ENCODE measurements around the gene PRR35.

PRR35 gene

DNA sequence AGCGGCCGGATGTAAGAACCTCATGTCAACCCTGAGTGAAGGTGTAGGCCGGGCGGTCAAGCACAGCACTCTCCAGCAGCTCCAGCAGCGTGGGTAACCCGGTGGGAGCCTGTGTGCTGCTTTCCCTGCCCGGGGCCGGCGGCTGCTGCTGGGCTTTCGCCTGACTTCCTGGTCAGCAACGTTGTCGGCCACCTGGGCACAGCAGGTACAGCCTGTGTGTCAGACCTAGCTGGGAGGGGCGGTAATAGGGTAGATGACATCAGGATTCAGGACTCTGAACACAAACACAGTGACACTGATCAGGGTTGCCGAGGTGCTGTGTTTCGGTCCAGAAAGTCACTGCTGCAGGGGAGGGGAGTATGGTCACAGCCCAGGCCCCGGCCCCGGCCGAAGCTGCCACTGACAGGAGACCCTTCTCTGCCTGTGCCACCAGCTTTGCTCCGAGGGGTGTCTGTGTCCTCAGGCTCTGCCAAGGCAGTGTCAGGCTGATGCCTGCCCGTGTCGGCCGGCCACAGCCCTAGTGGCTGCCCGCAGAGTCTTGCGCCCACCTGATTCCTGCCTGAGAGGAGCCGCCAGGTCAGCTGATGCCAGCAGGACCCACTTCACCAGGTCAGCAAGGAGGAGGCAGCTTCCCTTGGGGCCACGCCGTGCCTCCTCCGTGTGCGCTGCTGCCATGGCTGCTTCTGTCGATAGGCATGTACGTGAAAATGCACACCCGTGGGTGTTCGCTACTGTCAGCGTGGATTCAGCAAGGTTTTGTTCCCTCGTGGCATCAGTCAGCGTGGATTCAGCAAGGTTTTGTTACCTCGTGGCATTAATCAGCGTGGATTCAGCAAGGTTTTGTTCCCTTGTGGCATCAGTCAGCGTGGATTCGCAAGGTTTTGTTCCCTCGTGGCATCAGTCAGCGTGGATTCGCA, 38.9 kb downstream of the PRR35 start:
- DNase-seq: no peak

DNA sequence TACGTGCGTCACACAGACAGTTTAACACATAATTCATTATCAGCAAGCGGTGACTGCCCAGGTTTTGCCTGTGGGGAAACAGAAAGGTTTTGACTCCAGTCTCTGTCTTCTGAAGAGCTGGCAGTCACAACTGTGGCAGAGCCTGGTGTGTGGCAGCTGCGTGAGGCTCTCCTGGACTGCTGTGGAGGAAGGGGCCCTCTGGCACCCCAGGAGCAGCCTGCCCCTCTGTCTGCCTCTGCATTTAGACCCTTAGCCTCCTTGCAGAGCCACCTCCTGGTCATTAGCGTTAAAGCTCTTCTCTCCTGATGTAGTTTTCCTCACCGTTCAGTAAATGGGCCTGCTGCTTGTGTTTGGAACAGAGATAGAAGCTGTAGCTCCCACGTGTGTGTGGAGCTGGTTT, 40.6 kb downstream of the PRR35 start:
- no peak for DNase-seq

DNA sequence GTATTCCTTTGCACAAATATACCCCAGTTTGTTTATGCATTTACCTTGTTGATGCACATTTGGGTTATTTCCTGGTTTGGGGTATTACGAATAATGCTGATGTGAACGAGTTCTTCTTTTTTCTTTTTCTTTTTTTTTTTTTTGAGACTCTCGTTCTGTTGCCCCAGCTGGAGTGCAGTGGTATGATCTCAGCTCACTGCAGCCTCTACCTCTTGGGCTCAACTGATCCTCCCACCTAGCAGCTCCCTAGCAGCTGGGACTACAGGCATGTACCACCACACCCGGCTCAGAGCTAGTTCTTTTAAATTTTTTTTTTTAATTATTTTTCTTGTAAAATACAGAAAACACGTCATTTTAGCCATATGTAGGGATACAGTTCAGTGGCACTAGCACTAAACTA, 43.7 kb downstream of the PRR35 start:
- no peak for DNase-seq

DNA sequence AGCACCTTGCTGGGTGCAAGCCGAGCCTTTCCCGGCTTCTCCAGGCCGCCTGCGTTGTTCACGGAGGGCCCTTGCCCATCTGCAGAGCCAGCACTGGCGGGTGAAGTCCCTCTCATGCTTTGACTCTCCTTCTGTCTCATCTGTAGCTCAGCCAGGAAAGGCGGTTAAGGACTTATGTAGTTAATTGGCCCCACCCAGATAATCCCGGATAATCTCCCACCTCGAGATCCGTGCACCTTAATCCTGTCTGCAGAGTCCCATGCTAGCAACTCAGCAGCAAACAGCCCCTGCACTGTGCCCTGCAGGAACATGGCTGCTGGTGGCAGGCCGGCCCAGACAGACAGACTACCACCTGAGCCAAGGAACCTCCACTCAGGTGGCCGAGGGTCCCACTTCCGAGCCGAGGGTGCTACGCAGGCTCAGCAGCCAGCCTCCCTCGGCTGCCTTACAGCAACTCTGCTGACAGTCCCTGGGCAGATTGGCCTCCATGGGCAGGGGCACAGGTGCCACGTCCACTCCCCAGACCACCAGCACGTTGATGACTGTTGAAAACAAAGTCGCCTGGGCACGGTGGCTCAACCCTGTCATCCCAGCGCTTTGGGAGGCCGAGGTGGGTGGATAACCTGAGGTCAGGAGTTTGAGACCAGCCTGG, 46.6 kb downstream of the PRR35 start:
- no peak for DNase-seq

DNA sequence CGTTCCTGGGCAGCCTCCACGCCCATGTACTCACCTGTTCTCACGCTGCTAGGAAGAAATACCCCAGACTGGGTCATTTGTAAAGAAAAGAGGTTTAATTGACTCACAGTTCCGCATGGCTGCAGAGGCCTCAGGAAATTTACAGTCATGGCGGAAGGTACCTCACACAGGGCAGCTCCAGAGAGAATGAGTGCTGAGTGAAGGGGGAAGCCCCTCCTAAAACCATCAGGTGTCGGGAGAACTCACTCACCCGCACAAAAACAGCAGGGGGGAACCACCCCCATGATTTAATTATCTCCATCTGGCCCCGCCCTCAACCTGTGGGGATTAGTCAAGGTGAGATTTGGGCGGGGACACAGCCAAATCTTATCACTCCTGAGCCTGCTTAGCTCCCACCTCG, 47.8 kb downstream of the PRR35 start:
- DNase-seq: no peak

DNA sequence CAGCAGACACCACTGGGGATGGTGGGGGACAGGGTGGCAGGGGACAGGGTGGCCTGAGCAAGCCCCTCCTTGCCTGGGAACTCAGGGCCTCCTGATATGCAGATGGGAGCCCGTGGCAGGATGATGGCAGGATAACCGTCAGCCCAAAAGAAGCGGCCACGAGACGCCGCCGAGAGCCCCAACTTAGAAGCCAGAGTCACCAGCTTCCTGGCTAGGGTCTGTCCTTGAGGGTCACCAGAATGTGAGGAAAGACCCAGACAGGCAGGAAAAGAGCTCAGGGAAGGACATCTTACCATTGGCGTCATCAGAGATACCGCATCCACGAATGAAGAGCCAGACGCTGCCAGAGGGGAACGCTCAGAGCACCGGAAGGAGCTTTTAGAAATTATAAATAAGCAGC, 49.1 kb downstream of the PRR35 start:
- no peak for DNase-seq

DNA sequence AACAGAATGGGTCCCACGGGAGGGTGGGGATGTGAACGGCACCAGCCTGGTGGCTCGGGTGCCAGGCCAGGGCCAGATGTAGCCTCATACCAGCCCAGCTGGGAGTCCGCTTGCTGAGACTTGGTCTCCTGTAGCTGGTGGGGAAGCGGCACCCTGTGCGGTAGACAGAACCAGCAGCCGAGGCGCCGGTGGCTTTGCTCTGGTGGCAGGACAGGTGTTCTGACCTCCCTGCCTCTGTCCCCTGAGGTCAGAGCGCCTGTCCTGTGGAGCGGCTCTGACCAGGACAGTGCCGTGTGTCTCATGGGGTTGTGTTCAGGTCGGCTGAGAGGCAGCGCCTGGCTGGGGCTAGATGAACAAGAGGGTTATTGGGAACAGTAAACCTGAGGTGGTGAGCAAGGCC, 49.8 kb downstream of the PRR35 start:
- no peak for DNase-seq

DNA sequence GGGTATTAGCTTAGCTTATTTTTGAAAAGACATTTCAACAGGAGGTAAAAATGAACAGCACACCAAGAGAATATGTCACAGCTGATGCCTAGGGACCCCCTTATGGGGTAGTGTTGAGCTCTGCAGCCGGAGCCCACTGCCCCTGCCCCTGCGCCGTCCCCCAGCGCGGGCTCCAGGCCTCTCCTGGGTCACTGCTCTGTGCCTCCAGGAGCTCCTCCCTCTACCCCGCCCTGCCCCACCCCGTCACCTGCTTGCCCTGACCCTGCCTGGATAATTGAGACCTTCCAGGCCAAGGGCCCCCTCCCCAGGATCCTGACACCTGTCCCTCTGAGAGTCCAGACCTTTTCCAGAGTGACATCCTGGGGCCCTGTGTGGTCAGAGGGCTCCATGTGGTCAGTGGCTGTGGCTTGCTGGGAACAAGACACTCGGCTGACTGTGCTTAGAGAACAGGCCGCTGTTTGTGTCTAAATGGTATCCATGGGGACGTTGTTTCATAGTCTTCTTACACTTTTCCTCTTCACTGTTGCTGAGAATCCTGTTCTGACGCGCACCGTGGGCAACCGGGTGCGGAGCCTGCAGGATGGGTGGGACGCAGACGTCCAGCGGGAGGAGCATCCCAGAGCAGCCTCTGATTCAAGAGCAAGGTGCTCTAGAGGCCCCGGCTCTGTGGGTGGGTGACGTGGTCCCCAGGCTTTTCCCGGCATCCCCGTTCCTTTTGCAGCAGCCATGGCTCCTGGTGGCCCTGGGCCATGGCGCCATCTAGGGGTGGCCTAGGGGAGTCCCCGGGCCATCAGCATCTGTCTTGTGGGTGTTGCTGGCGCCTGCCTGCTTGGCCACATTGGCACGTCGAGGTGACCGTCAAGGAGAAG, 50.6 kb downstream of the PRR35 start:
- DNase-seq: no peak

DNA sequence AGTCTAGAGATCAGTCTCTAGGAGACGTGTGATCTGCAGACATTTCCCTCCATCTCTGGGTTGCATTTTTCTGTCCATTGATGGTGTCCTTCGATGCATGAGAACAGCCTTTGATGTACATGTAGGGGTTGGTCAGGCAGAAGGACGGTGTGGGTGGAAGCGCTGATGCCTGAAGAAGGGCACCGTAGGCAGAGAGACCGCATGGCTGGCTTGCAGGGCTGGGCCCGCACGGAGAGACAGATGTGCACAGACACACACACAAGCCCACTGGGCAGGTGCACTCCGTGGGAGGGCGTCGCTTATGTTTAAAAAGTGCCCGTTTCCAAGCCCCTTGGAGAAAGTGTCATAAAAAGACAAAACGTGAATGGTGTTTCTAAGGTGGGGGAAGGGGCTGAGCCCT, 54.9 kb downstream of the PRR35 start:
- no peak for DNase-seq

Data from left hindlimb (tissue), 1 donor.